K562 (cell line): ENCODE data around the gene INO80. TPM values are rescaled to one million over a fixed set of nuclear protein-coding genes. Genes with fewer than 3 reads are reported as not detected.

Experiments used
- ATF7 ChIP-seq: fragments of 450-650 bp; IDR thresholded peaks from 2 replicates; pipeline ENCODE4 v1.7.1; 2014; ENCODE audit warnings: mild to moderate bottlenecking, moderate library complexity
- C11orf30 ChIP-seq: fragments of 450-650 bp; IDR thresholded peaks from 2 replicates; pipeline ENCODE4 v1.6.1; 2016; ENCODE audit warnings: low read depth, mild to moderate bottlenecking
- MAFF ChIP-seq: IDR thresholded peaks from 2 replicates; pipeline ENCODE4 v1.6.1; 2012; ENCODE audit warnings: low read length, improper control_type of control experiment
- PPARD ChIP-seq: fragments of 250-450 bp; sonication (Bioruptor Pico); IDR thresholded peaks from 2 replicates; pipeline ENCODE4 v1.8.0; 2022; ENCODE audit warnings: inconsistent platforms, mild to moderate bottlenecking, moderate library complexity
- ZC3H11A ChIP-seq: IDR thresholded peaks from 2 replicates; pipeline ENCODE4 v1.6.1; 2012; ENCODE audit warnings: low read depth, low read length, improper control_type of control experiment
- ZNF124 ChIP-seq: sonication (generic); formaldehyde crosslinking; IDR thresholded peaks from 2 replicates; pipeline ENCODE4 v1.8.1; 2022; ENCODE audit warnings: missing genetic modification reagents
- ZNF316 ChIP-seq: fragments of 450-650 bp; IDR thresholded peaks from 2 replicates; pipeline ENCODE4 v1.6.1; 2016
- polyA plus RNA-seq, 8 experiments: library from polyadenylated mRNA; depleted of rRNA in 4 of 8; stranded (reverse) in 5 of 8; unstranded in 3 of 8; fragments of >200 nt; fragmentation: Nextera tagmentation in 2 of 8; fragmentation: Illumina TruSeq in 1 of 8; extraction: Ambion mirVana in 2 of 8; extraction: Trizol in 1 of 8; gene quantifications; 2 replicates each; pipeline versions ENCODE4 v1.2.1 to v1.2.3, GENCODE V29; 2011 to 2014; ENCODE audit warnings: inconsistent platforms in 1 of 8, missing spikeins in 1 of 8
- total RNA-seq, 7 experiments: library from RNA; depleted of rRNA in 6 of 7; stranded (reverse); fragments of >200 nt in 6 of 7; fragmentation: Illumina TruSeq in 2 of 7; extraction: Trizol in 2 of 7; gene quantifications; 2 replicates each; pipeline versions ENCODE4 v1.2.1 to v1.2.3, GENCODE V29; 2011 to 2021; ENCODE audit warnings: low replicate concordance in 1 of 7
- TF ChIP-seq, protein P1 (sequence below): sonication (generic); formaldehyde crosslinking; IDR thresholded peaks from 2 replicates; pipeline ENCODE4 v1.8.0; 2022; ENCODE audit warnings: missing genetic modification reagents, mild to moderate bottlenecking, borderline replicate concordance
- TF ChIP-seq, protein P2 (sequence below): fragments of 450-650 bp; formaldehyde crosslinking; IDR thresholded peaks from 2 replicates; pipeline ENCODE4 v1.4.0; 2022; ENCODE audit warnings: missing genetic modification characterization

Gene INO80
- total and polyA plus RNA-seq, 9 of the 15 experiments (the other 6 are each of a cell fraction or from before 2014, with no cell fraction given): 1.1 to 25.7 (median 19.9) TPM

DNA sequence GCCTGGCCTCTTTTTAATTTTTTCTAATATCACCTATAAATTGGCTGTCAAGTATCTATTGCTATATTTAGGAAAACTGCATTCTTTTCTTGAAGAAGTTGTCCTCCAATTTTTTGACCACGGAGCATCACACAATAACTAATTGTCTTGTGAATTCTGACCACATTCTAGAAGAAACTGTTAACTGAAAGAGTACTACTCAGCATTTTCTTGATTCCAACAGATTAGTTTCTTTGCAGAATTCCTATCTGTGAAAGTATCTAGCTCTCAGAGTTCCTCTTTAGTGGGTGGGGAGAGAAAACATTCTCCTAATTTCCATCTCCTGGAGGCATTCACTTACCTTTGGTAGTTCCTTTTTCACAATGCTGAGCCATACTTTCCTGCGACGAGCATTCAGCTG is 31.1 kb downstream of the INO80 start (continued):
- TF ChIP-seq, protein P1, sequence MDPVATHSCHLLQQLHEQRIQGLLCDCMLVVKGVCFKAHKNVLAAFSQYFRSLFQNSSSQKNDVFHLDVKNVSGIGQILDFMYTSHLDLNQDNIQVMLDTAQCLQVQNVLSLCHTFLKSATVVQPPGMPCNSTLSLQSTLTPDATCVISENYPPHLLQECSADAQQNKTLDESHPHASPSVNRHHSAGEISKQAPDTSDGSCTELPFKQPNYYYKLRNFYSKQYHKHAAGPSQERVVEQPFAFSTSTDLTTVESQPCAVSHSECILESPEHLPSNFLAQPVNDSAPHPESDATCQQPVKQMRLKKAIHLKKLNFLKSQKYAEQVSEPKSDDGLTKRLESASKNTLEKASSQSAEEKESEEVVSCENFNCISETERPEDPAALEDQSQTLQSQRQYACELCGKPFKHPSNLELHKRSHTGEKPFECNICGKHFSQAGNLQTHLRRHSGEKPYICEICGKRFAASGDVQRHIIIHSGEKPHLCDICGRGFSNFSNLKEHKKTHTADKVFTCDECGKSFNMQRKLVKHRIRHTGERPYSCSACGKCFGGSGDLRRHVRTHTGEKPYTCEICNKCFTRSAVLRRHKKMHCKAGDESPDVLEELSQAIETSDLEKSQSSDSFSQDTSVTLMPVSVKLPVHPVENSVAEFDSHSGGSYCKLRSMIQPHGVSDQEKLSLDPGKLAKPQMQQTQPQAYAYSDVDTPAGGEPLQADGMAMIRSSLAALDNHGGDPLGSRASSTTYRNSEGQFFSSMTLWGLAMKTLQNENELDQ (CRISPR knock-in tag): no peak
- TF ChIP-seq ZNF124 (no peak), ATF7 (no peak), ZC3H11A (no peak), PPARD (CRISPR knock-in tag) (no peak), MAFF (peak; percentile 36; the same call in 1 of the 2 replicates), C11orf30 (peak; percentile 47), ZNF316 (peak; percentile 65)
- TF ChIP-seq, protein P2, sequence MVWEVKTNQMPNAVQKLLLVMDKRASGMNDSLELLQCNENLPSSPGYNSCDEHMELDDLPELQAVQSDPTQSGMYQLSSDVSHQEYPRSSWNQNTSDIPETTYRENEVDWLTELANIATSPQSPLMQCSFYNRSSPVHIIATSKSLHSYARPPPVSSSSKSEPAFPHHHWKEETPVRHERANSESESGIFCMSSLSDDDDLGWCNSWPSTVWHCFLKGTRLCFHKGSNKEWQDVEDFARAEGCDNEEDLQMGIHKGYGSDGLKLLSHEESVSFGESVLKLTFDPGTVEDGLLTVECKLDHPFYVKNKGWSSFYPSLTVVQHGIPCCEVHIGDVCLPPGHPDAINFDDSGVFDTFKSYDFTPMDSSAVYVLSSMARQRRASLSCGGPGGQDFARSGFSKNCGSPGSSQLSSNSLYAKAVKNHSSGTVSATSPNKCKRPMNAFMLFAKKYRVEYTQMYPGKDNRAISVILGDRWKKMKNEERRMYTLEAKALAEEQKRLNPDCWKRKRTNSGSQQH (CRISPR knock-in tag): no peak
